Measurements from ENCODE around the gene C1QTNF8.
"Not testable (repeated sequence)": the region's sequence is repeated elsewhere in the genome, so short reads cannot be mapped to it uniquely, and the experiment has no call there.

Gene C1QTNF8

GRCh38 chr16:1091992-1092552 is 4.0 kb downstream of the C1QTNF8 start:
- no peak for DNase-seq

GRCh38 chr16:1090620-1091587 is 5.1 kb downstream of the C1QTNF8 start:
- no peak for DNase-seq

- DNase-seq: no peak
Observed at GRCh38 chr16:1089822-1090619, 6.0 kb downstream of the C1QTNF8 start.

GRCh38 chr16:1089439-1089821 is 6.6 kb downstream of the C1QTNF8 start:
- no peak for DNase-seq

- no peak for DNase-seq
Observed at GRCh38 chr16:1088295-1089170, 7.5 kb downstream of the C1QTNF8 start.

GRCh38 chr16:1086443-1086842 is 9.6 kb downstream of the C1QTNF8 start:
- not testable (repeated sequence) for DNase-seq

- no peak for DNase-seq
Observed at GRCh38 chr16:1084971-1085370, 11.1 kb downstream of the C1QTNF8 start.

GRCh38 chr16:1082952-1083675 is 12.9 kb downstream of the C1QTNF8 start:
- no peak for DNase-seq

- DNase-seq: no peak
Observed at GRCh38 chr16:1082266-1082951, 13.6 kb downstream of the C1QTNF8 start.

GRCh38 chr16:1081734-1082265 is 14.2 kb downstream of the C1QTNF8 start:
- no peak for DNase-seq

- no peak for DNase-seq
Observed at GRCh38 chr16:1080801-1081733, 15.0 kb downstream of the C1QTNF8 start.

- no peak for DNase-seq
Observed at GRCh38 chr16:1079786-1080525, 16.1 kb downstream of the C1QTNF8 start.

GRCh38 chr16:1079341-1079740 is 16.7 kb downstream of the C1QTNF8 start:
- DNase-seq: no peak

- no peak for DNase-seq
Observed at GRCh38 chr16:1078579-1079021, 17.4 kb downstream of the C1QTNF8 start.

GRCh38 chr16:1077877-1078578 is 18.0 kb downstream of the C1QTNF8 start:
- DNase-seq: no peak

- DNase-seq: no peak
Observed at GRCh38 chr16:1076801-1077576, 19.1 kb downstream of the C1QTNF8 start.

- DNase-seq: no peak
Observed at GRCh38 chr16:1075546-1075945, 20.5 kb downstream of the C1QTNF8 start.

GRCh38 chr16:1074379-1074649 is 21.7 kb downstream of the C1QTNF8 start:
- DNase-seq: no peak
